GM19025 (cell line): ENCODE data around the gene WNK4.
A peak's percentile ranks its signal among the peaks of the same experiment; 100 is the strongest.
"Not testable (repeated sequence)": the region's sequence is repeated elsewhere in the genome, so short reads cannot be mapped to it uniquely, and the experiment has no call there.

Experiments
- ATAC-seq: cut with Tn5 transposase; IDR thresholded peaks from one replicate; pipeline ENCODE4 v1.9.1; 2021; ENCODE audit warnings: mild to moderate bottlenecking, low read depth, moderate library complexity; ENCODE audit not compliant: unreplicated experiment

The WNK4 gene

DNA sequence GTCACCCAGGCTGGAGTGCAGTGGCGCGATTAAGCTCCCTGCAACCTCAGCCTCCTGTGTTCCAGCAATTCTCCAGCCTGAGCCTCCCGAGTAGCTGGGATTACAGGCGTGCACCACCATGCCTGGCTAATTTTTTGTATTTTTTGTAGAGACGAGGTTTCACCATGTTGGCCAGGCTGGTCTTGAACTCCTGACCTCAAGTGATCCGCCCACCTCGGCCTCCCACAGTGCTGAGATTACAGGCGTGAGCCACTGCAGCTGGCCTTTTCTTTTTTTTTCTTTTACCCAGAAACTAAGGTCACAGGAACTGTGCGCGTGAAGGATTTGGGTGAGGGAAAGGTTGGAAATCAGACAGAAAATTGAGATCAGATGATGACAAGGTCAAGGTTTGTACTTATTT lies 10.4 kb upstream of the WNK4 start:
- ATAC-seq = not testable (repeated sequence)

DNA sequence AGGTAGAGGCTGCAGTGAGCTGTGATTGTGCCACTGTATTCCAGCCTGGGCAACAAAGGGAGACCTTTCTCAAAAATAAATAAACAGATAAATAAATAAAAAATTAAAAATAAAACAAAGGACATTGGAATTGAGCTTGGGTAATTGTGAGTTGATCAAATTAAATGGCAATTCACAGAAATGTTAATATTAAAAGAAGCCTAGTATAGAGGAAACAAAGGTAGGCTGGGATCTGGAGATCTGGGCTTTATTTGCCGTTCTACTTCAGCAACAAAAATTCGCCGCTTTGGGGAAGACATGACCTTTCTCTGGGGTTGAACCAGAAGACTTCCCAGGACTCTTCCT lies 7.5 kb upstream of the WNK4 start:
- ATAC-seq = no peak

DNA sequence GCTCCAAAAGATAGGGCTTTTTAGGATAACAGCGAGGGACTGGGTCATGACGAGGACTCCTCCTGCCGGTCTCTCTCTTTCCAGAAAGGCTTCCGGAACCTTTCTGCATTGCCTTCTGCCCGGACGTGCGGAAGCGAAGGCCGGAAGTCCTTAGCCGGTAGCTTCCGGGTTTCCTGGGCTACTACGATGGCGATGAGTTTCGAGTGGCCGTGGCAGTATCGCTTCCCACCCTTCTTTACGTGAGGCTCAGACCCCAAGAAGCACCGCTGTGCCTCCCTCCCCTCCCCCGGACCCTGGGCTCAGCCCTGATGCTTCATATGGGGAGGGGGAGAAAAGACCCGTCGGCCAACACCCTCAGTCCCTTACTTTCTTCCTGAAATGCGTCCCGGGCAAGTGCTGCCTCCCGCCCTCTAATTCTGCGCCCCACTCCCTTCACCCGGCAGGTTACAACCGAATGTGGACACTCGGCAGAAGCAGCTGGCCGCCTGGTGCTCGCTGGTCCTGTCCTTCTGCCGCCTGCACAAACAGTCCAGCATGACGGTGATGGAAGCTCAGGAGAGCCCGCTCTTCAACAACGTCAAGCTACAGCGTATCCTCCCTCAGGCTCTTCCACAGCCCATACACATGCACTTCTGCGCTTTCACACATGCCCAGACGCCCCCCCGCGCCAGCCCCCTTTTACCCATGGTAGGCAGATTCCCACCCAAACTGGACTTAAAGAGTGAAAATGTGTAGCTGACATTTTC lies 6.9 kb upstream of the WNK4 start, which contains the start of gene VPS25:
Gene VPS25 (plus strand): TSS at position 160 of the 746 bp plus-strand sequence. CDS start 27 bp downstream, at position 187.
- ATAC-seq = peak; percentile 38

DNA sequence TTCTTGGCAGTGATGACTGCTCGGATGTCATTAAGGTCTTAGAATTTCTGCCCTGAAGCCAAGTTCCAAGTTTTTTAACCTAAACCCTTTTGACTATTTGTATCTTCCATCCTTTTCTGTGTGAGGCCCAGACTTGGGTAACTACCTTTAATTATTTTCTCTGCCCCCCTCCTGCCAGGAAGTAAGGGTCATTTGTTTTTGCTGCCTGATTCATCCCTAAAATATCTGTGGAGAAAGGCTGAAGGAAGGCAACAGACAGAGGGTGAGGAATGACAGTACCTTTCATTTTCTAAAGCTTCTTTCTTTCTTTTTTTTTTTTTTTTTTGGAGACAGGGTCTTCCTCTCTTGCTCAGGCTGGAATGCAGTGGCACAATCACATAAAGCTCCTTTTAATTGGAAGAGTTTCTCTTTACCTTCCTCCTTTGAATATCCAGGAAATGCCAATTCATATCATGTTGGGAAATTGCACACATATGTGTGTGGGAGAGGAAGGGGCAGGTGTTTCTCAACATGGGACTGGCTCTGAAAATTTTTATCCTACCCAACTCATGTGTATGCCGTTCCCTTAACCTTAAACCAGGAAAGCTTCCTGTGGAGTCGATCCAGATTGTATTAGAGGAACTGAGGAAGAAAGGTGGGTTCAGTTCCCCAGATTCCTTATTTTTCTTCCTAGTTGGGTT lies 6.2 kb upstream of the WNK4 start:
- ATAC-seq = no peak

DNA sequence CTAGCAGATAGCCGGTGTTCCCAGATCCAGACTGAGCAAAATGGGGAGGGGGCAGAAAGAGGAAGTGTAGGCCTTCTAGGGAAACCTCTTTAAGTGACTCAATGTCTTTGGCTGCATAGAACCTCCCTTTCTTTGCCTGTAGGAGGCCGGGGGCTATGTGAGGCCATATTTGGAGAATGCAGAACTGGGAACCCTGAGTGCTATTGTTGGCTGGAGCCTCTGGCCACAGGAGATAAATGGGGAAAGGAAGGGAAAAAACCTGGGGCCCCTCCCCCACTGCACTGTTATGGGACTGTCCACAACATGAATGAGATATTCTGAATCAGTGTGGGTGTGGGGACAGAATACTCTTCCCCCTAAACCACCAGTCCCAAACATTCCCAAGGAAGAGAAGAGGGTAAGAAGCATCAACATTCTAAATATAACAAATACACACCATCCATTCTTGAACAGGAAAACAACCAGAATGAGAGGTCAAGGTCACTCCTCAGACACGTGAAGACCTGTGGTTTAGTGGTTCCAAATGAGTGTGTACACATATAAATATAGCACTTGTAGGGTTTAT lies 4.8 kb upstream of the WNK4 start:
- no peak for ATAC-seq

DNA sequence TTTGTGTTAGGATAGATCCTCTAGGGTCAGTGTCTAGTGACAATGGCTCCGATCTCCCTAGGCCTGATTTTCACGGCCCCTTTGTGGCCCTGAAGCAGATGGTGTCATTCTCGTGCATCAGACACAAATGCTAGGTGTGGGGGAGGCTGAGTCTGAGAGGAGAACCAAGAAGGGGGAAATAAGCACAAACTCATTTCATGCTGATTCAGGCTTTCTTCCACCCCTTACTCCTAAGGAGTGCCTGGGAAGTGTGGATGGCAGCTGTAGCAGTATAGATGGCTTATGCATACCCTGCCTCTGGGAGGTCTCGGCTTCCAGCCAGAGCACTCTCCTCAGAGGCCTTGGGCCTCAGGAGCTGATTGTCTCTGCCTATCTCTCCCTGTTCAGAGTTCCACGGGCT lies 1.8 kb upstream of the WNK4 start:
- ATAC-seq = no peak

DNA sequence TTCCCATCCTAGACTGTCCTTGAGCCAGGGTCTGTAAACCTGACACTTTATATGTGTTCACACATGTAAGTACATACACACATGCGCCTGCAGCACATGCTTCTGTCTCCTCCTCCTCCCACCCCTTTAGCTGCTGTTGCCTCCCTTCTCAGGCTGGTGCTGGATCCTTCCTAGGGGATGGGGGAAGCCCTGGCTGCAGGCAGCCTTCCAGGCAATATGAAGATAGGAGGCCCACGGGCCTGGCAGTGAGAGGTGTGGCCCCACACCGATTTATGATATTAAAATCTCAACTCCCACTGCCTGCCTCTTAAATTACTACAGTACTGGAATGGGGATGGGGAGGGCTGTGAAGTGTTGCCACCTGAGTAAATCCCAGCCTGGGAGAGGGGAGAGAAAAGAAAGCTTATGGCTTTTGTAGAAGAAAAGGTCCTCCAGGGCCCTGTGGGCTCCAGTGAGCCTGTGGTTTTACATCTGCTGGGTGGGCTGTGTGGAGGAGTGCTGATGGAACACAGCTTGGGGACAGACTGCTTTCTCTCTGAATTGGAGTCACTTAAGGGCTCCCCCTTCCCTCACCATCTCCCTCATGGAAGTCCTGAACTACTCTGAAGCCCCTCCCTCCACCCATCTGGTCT lies 990 bp upstream of the WNK4 start:
- ATAC-seq = no peak

DNA sequence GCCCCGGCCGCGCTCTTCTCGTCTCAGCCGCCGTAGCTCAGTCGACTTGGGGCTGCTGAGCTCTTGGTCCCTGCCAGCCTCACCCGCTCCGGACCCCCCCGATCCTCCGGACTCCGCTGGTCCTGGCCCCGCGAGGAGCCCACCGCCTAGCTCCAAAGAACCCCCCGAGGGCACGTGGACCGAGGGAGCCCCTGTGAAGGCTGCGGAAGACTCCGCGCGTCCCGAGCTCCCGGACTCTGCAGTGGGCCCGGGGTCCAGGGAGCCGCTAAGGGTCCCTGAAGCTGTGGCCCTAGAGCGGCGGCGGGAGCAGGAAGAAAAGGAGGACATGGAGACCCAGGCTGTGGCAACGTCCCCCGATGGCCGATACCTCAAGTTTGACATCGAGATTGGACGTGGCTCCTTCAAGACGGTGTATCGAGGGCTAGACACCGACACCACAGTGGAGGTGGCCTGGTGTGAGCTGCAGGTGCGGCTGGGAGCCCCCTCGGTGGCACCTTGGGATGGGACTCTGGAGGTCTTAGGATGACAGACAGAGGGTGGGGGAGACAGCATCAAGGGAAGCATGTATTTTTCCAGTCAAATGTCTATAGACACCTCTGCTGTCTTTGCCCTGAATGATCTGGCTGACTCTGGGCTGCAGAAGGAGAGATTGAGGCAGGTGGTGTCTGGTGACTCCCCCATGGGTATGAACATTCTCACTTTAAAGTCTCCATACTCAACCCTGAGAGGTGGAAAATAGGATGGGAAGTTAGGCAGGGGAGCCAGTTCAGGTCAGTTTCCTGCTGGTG lies 635 bp downstream of the WNK4 start:
- no peak for ATAC-seq

DNA sequence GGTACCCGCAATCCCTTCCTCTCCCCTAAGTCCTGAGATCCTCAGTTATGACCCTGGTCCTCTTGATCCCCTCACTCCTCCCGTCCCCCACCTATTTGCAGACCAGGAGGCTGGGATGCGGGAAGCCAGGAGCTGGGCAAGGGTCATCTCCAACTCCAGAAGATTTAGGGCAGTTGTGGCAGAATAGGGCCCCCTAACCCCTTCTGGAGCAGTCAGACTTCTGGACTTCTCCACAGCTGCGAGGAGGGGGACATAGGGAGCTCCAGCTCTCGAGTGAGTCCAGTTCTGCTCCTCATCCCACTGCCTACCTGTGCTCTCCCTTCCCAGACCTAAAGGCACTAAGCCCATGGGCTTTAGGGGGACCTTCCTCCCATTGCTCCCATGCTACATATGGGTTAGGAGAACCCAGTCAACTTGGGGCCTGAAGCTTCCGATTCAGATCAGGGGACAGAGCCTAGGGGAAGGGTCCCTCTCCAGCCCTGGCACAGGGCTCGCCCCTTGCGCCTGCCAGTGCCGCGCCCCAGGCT lies 1.3 kb downstream of the WNK4 start:
- no peak for ATAC-seq

DNA sequence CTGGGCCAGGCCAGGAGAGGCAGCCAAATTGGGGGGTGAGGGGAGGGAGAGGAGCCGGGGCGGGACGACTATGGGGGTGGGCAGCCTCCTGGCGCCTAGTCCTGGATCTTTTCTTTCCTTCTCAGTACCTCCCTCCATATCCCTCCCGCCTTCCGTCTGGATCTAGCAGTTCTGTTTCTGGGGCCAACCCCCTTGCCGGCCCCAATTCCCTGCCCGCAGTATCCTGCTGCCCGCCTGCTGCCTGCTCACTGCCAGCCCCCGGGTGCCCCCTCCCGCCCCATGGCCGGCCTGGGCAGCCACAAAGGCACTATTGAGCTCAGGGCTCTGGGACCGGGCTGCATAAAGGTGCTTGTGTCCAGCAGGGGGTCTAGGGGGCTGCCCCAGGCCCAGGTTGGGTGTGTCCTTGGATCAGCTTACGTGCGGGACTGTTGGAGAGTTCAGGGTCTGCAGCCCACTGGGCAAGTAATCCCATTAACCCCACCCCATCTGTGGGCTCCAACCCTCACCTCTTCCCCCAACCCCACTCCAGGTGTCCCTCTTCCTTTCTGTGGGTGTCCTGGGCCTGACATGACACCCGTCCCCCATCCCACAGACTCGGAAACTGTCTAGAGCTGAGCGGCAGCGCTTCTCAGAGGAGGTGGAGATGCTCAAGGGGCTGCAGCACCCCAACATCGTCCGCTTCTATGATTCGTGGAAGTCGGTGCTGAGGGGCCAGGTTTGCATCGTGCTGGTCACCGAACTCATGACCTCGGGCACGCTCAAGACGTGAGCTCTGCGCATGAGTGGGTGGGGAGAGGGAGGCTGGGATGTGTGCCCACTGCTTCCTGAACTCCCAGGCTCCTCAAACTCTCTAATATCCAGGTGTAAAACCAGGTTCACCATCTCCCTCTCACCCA lies 2.0 kb downstream of the WNK4 start:
- ATAC-seq = no peak

DNA sequence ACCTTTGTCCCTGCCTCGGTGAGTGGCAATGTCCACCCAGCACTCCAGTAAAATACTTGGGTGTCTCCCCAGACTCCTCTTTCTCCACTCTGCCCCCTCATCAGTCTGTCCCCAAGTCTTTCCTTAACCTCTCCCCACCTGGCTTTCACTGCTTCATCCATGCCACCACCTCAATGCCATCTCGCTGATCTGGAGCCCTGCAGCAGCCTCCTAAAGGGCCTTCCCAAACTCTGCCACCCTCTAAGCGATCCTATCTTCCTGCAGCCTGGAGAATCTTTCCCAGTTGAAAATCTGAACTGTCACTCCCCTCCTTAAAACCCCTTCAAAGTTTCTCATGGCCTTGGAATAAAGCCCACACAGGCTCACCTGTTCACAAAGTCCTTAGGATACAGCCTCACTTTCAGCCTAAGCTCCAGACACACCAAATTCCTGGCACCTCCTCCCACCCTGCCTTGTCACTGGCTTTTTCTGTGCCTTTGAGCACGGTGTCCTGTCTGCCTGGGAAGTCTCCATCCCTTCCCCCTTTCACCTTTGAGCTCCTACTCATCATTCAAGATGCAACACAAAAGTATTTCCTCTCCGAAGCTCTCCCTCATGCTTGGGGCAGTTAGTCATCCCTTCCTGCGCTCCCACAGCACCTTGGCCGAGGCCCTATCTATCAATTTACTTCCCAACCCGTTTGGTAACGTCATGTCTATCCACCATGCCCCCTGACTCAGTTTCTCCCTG lies 2.8 kb downstream of the WNK4 start:
- ATAC-seq = no peak

DNA sequence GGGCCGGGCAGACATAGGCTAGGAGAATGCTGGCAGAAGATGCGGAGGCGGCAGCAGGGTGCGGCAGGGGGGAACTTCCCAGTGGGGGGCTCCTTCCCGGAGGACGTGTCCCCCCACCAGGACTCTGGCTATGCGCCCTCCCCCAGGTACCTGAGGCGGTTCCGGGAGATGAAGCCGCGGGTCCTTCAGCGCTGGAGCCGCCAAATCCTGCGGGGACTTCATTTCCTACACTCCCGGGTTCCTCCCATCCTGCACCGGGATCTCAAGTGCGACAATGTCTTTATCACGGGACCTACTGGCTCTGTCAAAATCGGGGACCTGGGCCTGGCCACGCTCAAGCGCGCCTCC lies 3.4 kb downstream of the WNK4 start:
- no peak for ATAC-seq

DNA sequence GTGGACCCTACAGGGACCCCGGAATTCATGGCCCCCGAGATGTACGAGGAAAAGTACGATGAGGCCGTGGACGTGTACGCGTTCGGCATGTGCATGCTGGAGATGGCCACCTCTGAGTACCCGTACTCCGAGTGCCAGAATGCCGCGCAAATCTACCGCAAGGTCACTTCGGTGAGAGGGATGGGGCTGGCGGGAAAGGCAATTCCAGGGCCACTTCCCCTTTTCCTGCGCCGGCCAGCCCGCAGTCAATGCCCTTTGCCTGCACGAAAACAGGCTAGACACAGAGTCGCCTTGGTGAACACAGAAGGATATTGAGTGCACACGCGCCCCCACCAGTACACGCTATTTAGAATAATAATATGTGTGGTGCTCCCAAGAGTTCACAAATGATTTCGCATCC lies 4.0 kb downstream of the WNK4 start:
- ATAC-seq = no peak

DNA sequence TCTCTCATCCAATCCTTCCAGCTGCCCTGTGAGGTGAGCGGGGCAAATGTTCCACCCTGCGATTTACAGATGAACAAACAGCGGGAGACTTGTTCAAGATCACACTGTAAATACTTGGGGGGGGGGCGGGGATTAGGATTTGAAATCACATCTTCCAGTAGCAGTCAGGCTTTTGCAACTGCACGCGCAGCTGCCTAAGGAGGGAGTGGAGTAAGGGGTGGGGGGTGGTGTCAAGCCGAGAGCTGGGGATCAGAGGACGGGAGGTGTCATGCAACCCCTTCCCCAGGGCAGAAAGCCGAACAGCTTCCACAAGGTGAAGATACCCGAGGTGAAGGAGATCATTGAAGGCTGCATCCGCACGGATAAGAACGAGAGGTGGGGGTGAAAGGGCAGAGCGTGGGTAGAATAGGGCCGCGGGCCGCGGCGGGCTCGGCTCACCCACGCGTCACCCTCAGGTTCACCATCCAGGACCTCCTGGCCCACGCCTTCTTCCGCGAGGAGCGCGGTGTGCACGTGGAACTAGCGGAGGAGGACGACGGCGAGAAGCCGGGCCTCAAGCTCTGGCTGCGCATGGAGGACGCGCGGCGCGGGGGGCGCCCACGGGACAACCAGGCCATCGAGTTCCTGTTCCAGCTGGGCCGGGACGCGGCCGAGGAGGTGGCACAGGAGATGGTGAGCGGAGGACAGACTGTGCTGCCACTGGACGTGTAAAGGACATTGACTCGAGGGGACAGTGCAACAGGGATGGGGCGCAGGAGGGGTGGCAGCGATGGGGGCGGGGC lies 4.6 kb downstream of the WNK4 start:
- ATAC-seq = no peak

DNA sequence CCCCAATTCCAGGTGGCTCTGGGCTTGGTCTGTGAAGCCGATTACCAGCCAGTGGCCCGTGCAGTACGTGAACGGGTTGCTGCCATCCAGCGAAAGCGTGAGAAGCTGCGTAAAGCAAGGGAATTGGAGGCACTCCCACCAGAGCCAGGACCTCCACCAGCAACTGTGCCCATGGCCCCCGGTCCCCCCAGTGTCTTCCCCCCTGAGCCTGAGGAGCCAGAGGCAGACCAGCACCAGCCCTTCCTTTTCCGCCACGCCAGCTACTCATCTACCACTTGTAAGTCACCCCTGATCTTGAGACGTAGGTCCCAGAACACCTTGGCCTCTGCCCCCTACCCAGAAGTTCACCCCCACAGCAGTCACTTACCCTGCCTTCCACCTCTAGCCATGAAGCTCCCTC lies 6.9 kb downstream of the WNK4 start:
- ATAC-seq = no peak

DNA sequence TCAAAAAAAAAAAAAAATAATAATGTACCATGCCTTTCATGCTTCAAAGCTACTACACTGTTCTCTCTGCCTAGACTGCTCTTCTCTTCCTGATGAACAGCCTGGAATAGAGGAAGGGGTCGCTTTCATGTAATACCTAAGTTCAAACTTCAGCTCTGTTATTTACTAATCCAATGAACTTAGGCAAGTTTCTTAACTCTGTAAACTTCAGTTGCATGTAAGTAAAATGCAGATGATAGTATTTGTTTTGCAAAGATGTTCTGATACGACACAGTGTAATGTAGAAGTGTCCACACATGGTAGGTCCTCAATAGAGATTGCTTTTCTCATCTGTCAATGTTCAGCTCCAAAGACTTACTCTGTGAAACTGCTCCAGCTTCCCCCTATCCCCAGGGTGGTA lies 11.5 kb downstream of the WNK4 start:
- no peak for ATAC-seq

DNA sequence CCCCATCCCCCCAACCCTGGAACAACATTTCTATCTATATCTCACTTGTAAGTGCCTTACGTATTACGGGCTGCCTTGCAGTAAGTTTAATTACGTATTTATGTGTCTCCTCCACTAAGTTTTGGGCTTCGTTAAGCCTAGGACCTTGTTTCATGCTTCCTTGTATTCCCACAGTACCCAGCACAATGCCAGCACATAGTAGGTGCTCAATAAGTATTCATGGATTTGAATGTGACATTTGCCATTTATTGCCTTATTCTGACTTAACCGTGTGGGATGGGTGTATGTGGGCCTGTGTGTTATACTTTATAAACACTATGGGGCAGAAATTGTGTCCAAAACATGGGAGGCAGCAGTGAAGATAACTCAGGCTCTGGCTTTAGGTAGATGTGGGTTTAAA lies 12.1 kb downstream of the WNK4 start:
- ATAC-seq = no peak

DNA sequence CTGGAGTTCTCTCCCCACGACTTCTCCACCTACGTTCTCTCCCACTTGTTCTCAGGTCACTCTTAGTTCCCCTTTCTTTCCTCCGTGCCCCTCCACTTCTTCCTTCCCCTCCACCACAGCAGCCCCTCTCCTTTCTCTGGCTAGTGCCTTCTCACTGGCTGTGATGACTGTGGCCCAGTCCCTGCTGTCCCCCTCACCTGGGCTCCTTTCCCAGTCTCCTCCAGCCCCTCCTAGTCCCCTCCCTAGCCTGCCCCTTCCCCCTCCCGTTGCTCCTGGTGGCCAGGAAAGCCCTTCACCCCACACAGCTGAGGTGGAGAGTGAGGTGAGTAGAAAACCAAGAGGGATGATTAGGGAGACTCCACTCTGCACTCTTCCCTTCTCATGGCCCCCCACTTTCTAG lies 14.7 kb downstream of the WNK4 start:
- no peak for ATAC-seq
